K562 (cell line): ENCODE measurements around the gene ATAD3C. TPM values are rescaled to one million over a fixed set of nuclear protein-coding genes. Genes with fewer than 3 reads are reported as not detected.

Source experiments
- BDP1 ChIP-seq: IDR thresholded peaks from 3 replicates; pipeline ENCODE4 v1.6.1; 2011; ENCODE audit not compliant: insufficient read length, insufficient read depth
- ELF1 ChIP-seq: fragments of 200-800 bp; sonication (Bioruptor generic); IDR thresholded peaks from 2 replicates; pipeline ENCODE4 v1.6.1; 2016; ENCODE audit warnings: missing genetic modification characterization, missing compliant biosample characterization
- MYNN ChIP-seq, 2 experiments: sonication (generic); formaldehyde crosslinking in 1 of 2; IDR thresholded peaks; 2 replicates each; pipeline versions ENCODE4 v1.5.0 to v1.6.1; 2016 to 2020; ENCODE audit warnings: antibody characterized with exemption in 1 of 2, missing genetic modification reagents in 1 of 2
- NCOA2 ChIP-seq, 2 experiments: fragments of 450-650 bp; IDR thresholded peaks; 2 replicates each; pipeline ENCODE4 v1.6.1; 2018; ENCODE audit warnings: mild to moderate bottlenecking in 2 of 2, moderate library complexity in 1 of 2; ENCODE audit not compliant: partially characterized antibody in 2 of 2
- NELFE ChIP-seq: IDR thresholded peaks from 2 replicates; pipeline ENCODE4 v1.6.1; 2011; ENCODE audit warnings: mild to moderate bottlenecking; ENCODE audit not compliant: insufficient read depth, insufficient read length
- PHF20 ChIP-seq: fragments of 450-650 bp; IDR thresholded peaks from 2 replicates; pipeline ENCODE4 v1.6.1; 2018; ENCODE audit not compliant: partially characterized antibody
- RERE ChIP-seq: sonication (generic); formaldehyde crosslinking; IDR thresholded peaks from 2 replicates; pipeline ENCODE4 v1.8.0; 2023; ENCODE audit warnings: missing genetic modification reagents, mild to moderate bottlenecking, borderline replicate concordance
- RHOXF2B ChIP-seq: fragments of 250-450 bp; sonication (Bioruptor Pico); conservative IDR thresholded peaks from 2 replicates; pipeline ENCODE4 v1.5.1; 2021
- ZNF165 ChIP-seq: fragments of 250-450 bp; sonication (Bioruptor Pico); IDR thresholded peaks from 2 replicates; pipeline ENCODE4 v1.4.0; 2020; ENCODE audit warnings: borderline replicate concordance
- ZNF668 ChIP-seq: fragments of 250-450 bp; sonication (Bioruptor Pico); IDR thresholded peaks from 2 replicates; pipeline ENCODE4 v1.8.0; 2022; ENCODE audit warnings: mild to moderate bottlenecking, inconsistent platforms
- polyA plus RNA-seq, 8 experiments: library from polyadenylated mRNA; depleted of rRNA in 4 of 8; stranded (reverse) in 5 of 8; unstranded in 3 of 8; fragments of >200 nt; fragmentation: Nextera tagmentation in 2 of 8; fragmentation: Illumina TruSeq in 1 of 8; extraction: Ambion mirVana in 2 of 8; extraction: Trizol in 1 of 8; gene quantifications; 2 replicates each; pipeline versions ENCODE4 v1.2.1 to v1.2.3, GENCODE V29; 2011 to 2014; ENCODE audit warnings: inconsistent platforms in 1 of 8, missing spikeins in 1 of 8
- total RNA-seq, 7 experiments: library from RNA; depleted of rRNA in 6 of 7; stranded (reverse); fragments of >200 nt in 6 of 7; fragmentation: Illumina TruSeq in 2 of 7; extraction: Trizol in 2 of 7; gene quantifications; 2 replicates each; pipeline versions ENCODE4 v1.2.1 to v1.2.3, GENCODE V29; 2011 to 2021; ENCODE audit warnings: low replicate concordance in 1 of 7
- TF ChIP-seq, protein P1 (sequence below), 2 experiments: fragments of 450-650 bp; IDR thresholded peaks; 2 replicates each; pipeline ENCODE4 v1.6.1; 2018; ENCODE audit warnings: mild to moderate bottlenecking in 2 of 2, low read depth in 1 of 2; ENCODE audit not compliant: partially characterized antibody in 2 of 2
- TF ChIP-seq, protein P2 (sequence below): fragments of 250-450 bp; sonication (Bioruptor Pico); IDR thresholded peaks from 2 replicates; pipeline ENCODE4 v1.8.0; 2021; ENCODE audit warnings: moderate library complexity, mild to moderate bottlenecking, inconsistent platforms
- TF ChIP-seq, protein P3 (sequence below): sonication (generic); formaldehyde crosslinking; IDR thresholded peaks from 2 replicates; pipeline ENCODE4 v1.8.0; 2023; ENCODE audit warnings: mild to moderate bottlenecking, missing genetic modification reagents

ATAD3C gene
- total and polyA plus RNA-seq, 9 of the 15 experiments (the other 6 are each of a cell fraction or from before 2014, with no cell fraction given) = 0.03 to 0.18 TPM; not detected in 7

- TF ChIP-seq, protein P1, sequence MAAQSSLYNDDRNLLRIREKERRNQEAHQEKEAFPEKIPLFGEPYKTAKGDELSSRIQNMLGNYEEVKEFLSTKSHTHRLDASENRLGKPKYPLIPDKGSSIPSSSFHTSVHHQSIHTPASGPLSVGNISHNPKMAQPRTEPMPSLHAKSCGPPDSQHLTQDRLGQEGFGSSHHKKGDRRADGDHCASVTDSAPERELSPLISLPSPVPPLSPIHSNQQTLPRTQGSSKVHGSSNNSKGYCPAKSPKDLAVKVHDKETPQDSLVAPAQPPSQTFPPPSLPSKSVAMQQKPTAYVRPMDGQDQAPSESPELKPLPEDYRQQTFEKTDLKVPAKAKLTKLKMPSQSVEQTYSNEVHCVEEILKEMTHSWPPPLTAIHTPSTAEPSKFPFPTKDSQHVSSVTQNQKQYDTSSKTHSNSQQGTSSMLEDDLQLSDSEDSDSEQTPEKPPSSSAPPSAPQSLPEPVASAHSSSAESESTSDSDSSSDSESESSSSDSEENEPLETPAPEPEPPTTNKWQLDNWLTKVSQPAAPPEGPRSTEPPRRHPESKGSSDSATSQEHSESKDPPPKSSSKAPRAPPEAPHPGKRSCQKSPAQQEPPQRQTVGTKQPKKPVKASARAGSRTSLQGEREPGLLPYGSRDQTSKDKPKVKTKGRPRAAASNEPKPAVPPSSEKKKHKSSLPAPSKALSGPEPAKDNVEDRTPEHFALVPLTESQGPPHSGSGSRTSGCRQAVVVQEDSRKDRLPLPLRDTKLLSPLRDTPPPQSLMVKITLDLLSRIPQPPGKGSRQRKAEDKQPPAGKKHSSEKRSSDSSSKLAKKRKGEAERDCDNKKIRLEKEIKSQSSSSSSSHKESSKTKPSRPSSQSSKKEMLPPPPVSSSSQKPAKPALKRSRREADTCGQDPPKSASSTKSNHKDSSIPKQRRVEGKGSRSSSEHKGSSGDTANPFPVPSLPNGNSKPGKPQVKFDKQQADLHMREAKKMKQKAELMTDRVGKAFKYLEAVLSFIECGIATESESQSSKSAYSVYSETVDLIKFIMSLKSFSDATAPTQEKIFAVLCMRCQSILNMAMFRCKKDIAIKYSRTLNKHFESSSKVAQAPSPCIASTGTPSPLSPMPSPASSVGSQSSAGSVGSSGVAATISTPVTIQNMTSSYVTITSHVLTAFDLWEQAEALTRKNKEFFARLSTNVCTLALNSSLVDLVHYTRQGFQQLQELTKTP (IDR thresholded peaks at IDR 0.05; ENCODE audit: low read depth in 1 of 2, partially characterized antibody in 2 of 2) = no peak
- TF ChIP-seq MYNN (IDR thresholded peaks at IDR 0.05) (no peak), MYNN (CRISPR knock-in tag; IDR thresholded peaks at IDR 0.05) (no peak), ZNF165 (CRISPR knock-in tag) (no peak), NCOA2 (IDR thresholded peaks at IDR 0.05; ENCODE audit: partially characterized antibody in 2 of 2) (no peak), BDP1 (no peak), RERE (CRISPR knock-in tag) (no peak), NELFE (no peak), RHOXF2B (CRISPR knock-in tag) (no peak), PHF20 (peak; percentile 21), ZNF668 (no peak), ELF1 (tag) (no peak)
- TF ChIP-seq, protein P2, sequence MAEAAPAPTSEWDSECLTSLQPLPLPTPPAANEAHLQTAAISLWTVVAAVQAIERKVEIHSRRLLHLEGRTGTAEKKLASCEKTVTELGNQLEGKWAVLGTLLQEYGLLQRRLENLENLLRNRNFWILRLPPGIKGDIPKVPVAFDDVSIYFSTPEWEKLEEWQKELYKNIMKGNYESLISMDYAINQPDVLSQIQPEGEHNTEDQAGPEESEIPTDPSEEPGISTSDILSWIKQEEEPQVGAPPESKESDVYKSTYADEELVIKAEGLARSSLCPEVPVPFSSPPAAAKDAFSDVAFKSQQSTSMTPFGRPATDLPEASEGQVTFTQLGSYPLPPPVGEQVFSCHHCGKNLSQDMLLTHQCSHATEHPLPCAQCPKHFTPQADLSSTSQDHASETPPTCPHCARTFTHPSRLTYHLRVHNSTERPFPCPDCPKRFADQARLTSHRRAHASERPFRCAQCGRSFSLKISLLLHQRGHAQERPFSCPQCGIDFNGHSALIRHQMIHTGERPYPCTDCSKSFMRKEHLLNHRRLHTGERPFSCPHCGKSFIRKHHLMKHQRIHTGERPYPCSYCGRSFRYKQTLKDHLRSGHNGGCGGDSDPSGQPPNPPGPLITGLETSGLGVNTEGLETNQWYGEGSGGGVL (CRISPR knock-in tag) = no peak
- TF ChIP-seq, protein P3, sequence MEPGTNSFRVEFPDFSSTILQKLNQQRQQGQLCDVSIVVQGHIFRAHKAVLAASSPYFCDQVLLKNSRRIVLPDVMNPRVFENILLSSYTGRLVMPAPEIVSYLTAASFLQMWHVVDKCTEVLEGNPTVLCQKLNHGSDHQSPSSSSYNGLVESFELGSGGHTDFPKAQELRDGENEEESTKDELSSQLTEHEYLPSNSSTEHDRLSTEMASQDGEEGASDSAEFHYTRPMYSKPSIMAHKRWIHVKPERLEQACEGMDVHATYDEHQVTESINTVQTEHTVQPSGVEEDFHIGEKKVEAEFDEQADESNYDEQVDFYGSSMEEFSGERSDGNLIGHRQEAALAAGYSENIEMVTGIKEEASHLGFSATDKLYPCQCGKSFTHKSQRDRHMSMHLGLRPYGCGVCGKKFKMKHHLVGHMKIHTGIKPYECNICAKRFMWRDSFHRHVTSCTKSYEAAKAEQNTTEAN (CRISPR knock-in tag) = no peak
Measured at GRCh38 chr1:1441002-1441888, 8.2 kb upstream of the ATAD3C start (continued).
